PC-3 (cell line): Measurements from ENCODE around the gene OR10A3.

ENCODE experiments used
- CTCF ChIP-seq: fragments of 300-600 bp; sonication (generic); conservative IDR thresholded peaks from 2 replicates; pipeline ENCODE4 v1.5.1; 2017; ENCODE audit warnings: antibody characterized with exemption, low read depth, mild to moderate bottlenecking, low read length
- EZH2 ChIP-seq: fragments of 300-600 bp; sonication (generic); IDR thresholded peaks from one replicate; pipeline ENCODE4 v1.6.1; 2017; ENCODE audit warnings: antibody characterized with exemption, mild to moderate bottlenecking, low read length; ENCODE audit not compliant: unreplicated experiment
- EZH2phosphoT487 ChIP-seq: fragments of 300-600 bp; sonication (generic); IDR thresholded peaks from 2 replicates; pipeline ENCODE4 v1.6.1; 2018; ENCODE audit warnings: mild to moderate bottlenecking, antibody characterized with exemption, low read length, borderline replicate concordance

- TF ChIP-seq CTCF (no peak), EZH2phosphoT487 (no peak), EZH2 (no peak)
Observed at GRCh38 chr11:7983832-7984590, 42.5 kb upstream of the OR10A3 start.
